WTC11 (cell line): ENCODE data around the gene TENT5A. TPM values are rescaled to one million over a fixed set of nuclear protein-coding genes. Genes with fewer than 3 reads are reported as not detected.

Experiments
- ATAC-seq: fragments of 200-7000 bp; cut with Tn5 transposase; 2 replicates; pipeline ENCODE4 v1.10.0; 2021; ENCODE audit warnings: mild to moderate bottlenecking, moderate library complexity
- CTCF ChIA-PET: fragments of 300-600 bp; sonication (Branson Sonifier 250); formaldehyde crosslinking; loops from one replicate; lab custom pipeline; 2021; ENCODE audit warnings: antibody characterized with exemption; lab: Charles Lee
- POLR2A ChIA-PET: fragments of 350-600 bp; sonication (Branson Sonifier 250); formaldehyde crosslinking; loops from one replicate; lab custom pipeline; 2021; ENCODE audit warnings: antibody characterized with exemption; lab: Charles Lee
- DNase-seq: peaks from one replicate; pipeline ENCODE4 v3.0.0; 2021; ENCODE audit warnings: low spot score
- H3K27ac Mint-ChIP-seq: 2 replicates; pipeline ENCODE4 v1.8.0; 2021; ENCODE audit warnings: mixed read lengths
- H3K27me3 Mint-ChIP-seq: 2 replicates; pipeline ENCODE4 v1.8.0; 2021; ENCODE audit warnings: low read depth, mild to moderate bottlenecking, moderate library complexity, mixed read lengths
- H3K36me3 Mint-ChIP-seq: 2 replicates; pipeline ENCODE4 v1.8.0; 2021; ENCODE audit warnings: mixed read lengths
- H3K4me1 Mint-ChIP-seq: 2 replicates; pipeline ENCODE4 v1.8.0; 2022; ENCODE audit warnings: mixed read lengths
- H3K4me3 Mint-ChIP-seq: 2 replicates; pipeline ENCODE4 v1.8.0; 2021; ENCODE audit warnings: mild to moderate bottlenecking, moderate library complexity, mixed read lengths
- H3K9me3 Mint-ChIP-seq: 2 replicates; pipeline ENCODE4 v1.8.0; 2021; ENCODE audit warnings: mixed read lengths
- ESRRA ChIP-seq: sonication (generic); formaldehyde crosslinking; IDR thresholded peaks from 2 replicates; pipeline ENCODE4 v1.8.1; 2022; ENCODE audit warnings: mild to moderate bottlenecking, missing genetic modification reagents, borderline replicate concordance
- ETV6 ChIP-seq: sonication (generic); formaldehyde crosslinking; IDR thresholded peaks from 2 replicates; pipeline ENCODE4 v1.8.1; 2022; ENCODE audit warnings: mild to moderate bottlenecking, missing genetic modification reagents
- HMGA2 ChIP-seq: fragments of 250-450 bp; sonication (Bioruptor Pico); IDR thresholded peaks from 2 replicates; pipeline ENCODE4 v1.4.0; 2021; ENCODE audit warnings: mild to moderate bottlenecking, moderate library complexity
- JAZF1 ChIP-seq: fragments of 250-450 bp; sonication (Bioruptor Pico); IDR thresholded peaks from 2 replicates; pipeline ENCODE4 v1.9.0; 2021; ENCODE audit warnings: moderate library complexity, mild to moderate bottlenecking, inconsistent platforms
- NR2C2 ChIP-seq: sonication (generic); formaldehyde crosslinking; IDR thresholded peaks from 2 replicates; pipeline ENCODE4 v1.8.0; 2022; ENCODE audit warnings: mild to moderate bottlenecking, missing genetic modification reagents
- RELA ChIP-seq: sonication (generic); formaldehyde crosslinking; IDR thresholded peaks from 2 replicates; pipeline ENCODE4 v1.8.1; 2022; ENCODE audit warnings: missing genetic modification reagents, mild to moderate bottlenecking, borderline replicate concordance
- TEAD1 ChIP-seq: sonication (generic); formaldehyde crosslinking; IDR thresholded peaks from 2 replicates; pipeline ENCODE4 v1.8.0; 2022; ENCODE audit warnings: mild to moderate bottlenecking, missing genetic modification reagents
- TEAD4 ChIP-seq: sonication (generic); formaldehyde crosslinking; IDR thresholded peaks from 2 replicates; pipeline ENCODE4 v1.8.0; 2022; ENCODE audit warnings: mild to moderate bottlenecking, missing genetic modification reagents
- ZNF232 ChIP-seq: sonication (generic); formaldehyde crosslinking; IDR thresholded peaks from 2 replicates; pipeline ENCODE4 v1.8.0; 2022; ENCODE audit warnings: mild to moderate bottlenecking, missing genetic modification reagents
- total RNA-seq: library from RNA; stranded (reverse); gene quantifications from 3 replicates; pipeline ENCODE4 v1.2.3, GENCODE V29; 2021
- TF ChIP-seq, protein P1 (sequence below): sonication (generic); formaldehyde crosslinking; IDR thresholded peaks from 2 replicates; pipeline ENCODE4 v1.8.0; 2023; ENCODE audit warnings: missing genetic modification reagents, mild to moderate bottlenecking, borderline replicate concordance
- TF ChIP-seq, protein P2 (sequence below): fragments of 250-450 bp; sonication (Bioruptor Pico); IDR thresholded peaks from 2 replicates; pipeline ENCODE4 v1.9.0; 2021; ENCODE audit warnings: moderate library complexity, mild to moderate bottlenecking, inconsistent platforms, borderline replicate concordance
- TF ChIP-seq, protein P3 (sequence below): sonication (generic); formaldehyde crosslinking; IDR thresholded peaks from 2 replicates; pipeline ENCODE4 v1.8.0; 2022; ENCODE audit warnings: mild to moderate bottlenecking, missing genetic modification reagents
- TF ChIP-seq, protein P4 (sequence below): sonication (generic); formaldehyde crosslinking; IDR thresholded peaks from 2 replicates; pipeline ENCODE4 v1.8.0; 2023; ENCODE audit warnings: mild to moderate bottlenecking, missing genetic modification reagents
- TF ChIP-seq, protein P5 (sequence below): sonication (generic); formaldehyde crosslinking; IDR thresholded peaks from 2 replicates; pipeline ENCODE4 v1.8.1; 2022; ENCODE audit warnings: missing genetic modification reagents, borderline replicate concordance
- TF ChIP-seq, protein P6 (sequence below): sonication (generic); formaldehyde crosslinking; IDR thresholded peaks from 2 replicates; pipeline ENCODE4 v1.8.1; 2022; ENCODE audit warnings: mild to moderate bottlenecking, moderate library complexity, missing genetic modification reagents
- TF ChIP-seq, protein P7 (sequence below): sonication (generic); formaldehyde crosslinking; IDR thresholded peaks from 2 replicates; pipeline ENCODE4 v1.8.1; 2023; ENCODE audit warnings: mild to moderate bottlenecking, missing genetic modification reagents

Gene TENT5A
- total RNA-seq, 1 experiment from 2014 or later = 3.2 TPM

DNA sequence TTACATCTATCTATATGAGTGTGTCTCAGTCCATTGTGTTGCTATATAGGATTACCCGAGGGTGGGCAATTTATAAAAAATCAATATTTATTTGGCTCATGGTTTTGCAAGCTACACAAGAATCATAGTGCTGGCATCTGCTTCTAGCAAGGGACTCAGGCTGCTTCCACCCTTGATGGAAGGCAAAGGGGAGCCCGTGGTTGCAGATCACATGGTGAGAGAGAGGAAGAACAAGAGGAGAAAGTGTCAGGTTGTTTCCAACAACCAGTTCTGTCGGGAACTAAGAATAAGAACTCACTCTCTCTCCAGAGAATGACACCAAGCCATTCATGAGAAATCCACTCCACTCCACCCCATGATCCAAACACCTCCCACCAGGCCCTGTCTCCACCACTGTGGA lies 48.2 kb upstream of the TENT5A start (continued):
- TF ChIP-seq, protein P1, sequence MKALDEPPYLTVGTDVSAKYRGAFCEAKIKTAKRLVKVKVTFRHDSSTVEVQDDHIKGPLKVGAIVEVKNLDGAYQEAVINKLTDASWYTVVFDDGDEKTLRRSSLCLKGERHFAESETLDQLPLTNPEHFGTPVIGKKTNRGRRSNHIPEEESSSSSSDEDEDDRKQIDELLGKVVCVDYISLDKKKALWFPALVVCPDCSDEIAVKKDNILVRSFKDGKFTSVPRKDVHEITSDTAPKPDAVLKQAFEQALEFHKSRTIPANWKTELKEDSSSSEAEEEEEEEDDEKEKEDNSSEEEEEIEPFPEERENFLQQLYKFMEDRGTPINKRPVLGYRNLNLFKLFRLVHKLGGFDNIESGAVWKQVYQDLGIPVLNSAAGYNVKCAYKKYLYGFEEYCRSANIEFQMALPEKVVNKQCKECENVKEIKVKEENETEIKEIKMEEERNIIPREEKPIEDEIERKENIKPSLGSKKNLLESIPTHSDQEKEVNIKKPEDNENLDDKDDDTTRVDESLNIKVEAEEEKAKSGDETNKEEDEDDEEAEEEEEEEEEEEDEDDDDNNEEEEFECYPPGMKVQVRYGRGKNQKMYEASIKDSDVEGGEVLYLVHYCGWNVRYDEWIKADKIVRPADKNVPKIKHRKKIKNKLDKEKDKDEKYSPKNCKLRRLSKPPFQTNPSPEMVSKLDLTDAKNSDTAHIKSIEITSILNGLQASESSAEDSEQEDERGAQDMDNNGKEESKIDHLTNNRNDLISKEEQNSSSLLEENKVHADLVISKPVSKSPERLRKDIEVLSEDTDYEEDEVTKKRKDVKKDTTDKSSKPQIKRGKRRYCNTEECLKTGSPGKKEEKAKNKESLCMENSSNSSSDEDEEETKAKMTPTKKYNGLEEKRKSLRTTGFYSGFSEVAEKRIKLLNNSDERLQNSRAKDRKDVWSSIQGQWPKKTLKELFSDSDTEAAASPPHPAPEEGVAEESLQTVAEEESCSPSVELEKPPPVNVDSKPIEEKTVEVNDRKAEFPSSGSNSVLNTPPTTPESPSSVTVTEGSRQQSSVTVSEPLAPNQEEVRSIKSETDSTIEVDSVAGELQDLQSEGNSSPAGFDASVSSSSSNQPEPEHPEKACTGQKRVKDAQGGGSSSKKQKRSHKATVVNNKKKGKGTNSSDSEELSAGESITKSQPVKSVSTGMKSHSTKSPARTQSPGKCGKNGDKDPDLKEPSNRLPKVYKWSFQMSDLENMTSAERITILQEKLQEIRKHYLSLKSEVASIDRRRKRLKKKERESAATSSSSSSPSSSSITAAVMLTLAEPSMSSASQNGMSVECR (CRISPR knock-in tag) = no peak
- TF ChIP-seq, protein P2, sequence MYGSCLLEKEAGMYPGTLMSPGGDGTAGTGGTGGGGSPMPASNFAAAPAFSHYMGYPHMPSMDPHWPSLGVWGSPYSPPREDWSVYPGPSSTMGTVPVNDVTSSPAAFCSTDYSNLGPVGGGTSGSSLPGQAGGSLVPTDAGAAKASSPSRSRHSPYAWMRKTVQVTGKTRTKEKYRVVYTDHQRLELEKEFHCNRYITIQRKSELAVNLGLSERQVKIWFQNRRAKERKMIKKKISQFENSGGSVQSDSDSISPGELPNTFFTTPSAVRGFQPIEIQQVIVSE (CRISPR knock-in tag) = no peak
- TF ChIP-seq, protein P3, sequence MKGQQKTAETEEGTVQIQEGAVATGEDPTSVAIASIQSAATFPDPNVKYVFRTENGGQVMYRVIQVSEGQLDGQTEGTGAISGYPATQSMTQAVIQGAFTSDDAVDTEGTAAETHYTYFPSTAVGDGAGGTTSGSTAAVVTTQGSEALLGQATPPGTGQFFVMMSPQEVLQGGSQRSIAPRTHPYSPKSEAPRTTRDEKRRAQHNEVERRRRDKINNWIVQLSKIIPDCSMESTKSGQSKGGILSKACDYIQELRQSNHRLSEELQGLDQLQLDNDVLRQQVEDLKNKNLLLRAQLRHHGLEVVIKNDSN (CRISPR knock-in tag) = no peak
- TF ChIP-seq, protein P4, sequence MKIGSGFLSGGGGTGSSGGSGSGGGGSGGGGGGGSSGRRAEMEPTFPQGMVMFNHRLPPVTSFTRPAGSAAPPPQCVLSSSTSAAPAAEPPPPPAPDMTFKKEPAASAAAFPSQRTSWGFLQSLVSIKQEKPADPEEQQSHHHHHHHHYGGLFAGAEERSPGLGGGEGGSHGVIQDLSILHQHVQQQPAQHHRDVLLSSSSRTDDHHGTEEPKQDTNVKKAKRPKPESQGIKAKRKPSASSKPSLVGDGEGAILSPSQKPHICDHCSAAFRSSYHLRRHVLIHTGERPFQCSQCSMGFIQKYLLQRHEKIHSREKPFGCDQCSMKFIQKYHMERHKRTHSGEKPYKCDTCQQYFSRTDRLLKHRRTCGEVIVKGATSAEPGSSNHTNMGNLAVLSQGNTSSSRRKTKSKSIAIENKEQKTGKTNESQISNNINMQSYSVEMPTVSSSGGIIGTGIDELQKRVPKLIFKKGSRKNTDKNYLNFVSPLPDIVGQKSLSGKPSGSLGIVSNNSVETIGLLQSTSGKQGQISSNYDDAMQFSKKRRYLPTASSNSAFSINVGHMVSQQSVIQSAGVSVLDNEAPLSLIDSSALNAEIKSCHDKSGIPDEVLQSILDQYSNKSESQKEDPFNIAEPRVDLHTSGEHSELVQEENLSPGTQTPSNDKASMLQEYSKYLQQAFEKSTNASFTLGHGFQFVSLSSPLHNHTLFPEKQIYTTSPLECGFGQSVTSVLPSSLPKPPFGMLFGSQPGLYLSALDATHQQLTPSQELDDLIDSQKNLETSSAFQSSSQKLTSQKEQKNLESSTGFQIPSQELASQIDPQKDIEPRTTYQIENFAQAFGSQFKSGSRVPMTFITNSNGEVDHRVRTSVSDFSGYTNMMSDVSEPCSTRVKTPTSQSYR (CRISPR knock-in tag) = no peak
- TF ChIP-seq, protein P5, sequence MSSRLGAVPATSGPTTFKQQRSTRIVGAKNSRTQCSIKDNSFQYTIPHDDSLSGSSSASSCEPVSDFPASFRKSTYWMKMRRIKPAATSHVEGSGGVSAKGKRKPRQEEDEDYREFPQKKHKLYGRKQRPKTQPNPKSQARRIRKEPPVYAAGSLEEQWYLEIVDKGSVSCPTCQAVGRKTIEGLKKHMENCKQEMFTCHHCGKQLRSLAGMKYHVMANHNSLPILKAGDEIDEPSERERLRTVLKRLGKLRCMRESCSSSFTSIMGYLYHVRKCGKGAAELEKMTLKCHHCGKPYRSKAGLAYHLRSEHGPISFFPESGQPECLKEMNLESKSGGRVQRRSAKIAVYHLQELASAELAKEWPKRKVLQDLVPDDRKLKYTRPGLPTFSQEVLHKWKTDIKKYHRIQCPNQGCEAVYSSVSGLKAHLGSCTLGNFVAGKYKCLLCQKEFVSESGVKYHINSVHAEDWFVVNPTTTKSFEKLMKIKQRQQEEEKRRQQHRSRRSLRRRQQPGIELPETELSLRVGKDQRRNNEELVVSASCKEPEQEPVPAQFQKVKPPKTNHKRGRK = no peak
- TF ChIP-seq ZNF232 (CRISPR knock-in tag) (no peak), TEAD4 (CRISPR knock-in tag) (no peak), HMGA2 (CRISPR knock-in tag) (no peak), JAZF1 (CRISPR knock-in tag) (no peak)

DNA sequence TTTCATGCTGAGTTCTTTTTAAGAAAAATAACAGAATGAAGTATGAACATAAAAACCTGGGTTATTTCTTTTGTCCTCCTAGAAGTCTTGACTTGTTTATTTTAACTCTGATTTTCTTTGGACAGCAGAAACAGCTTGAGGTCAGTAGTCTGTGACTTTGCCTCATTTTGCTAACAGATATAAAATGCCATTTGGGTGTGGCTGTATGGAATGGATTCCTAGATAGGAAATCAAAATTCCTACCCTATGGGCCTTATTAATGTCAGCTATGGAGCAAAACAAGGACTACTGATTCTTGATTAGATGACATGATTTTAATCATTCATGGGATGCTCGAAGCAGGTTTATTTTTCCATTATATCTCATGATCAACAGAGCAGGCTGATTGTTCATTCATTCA lies 46.8 kb upstream of the TENT5A start:
- Mint-ChIP-seq H3K27me3 (no peaks in the 10 kb centered on the region), H3K27ac (no peak overlapping the region), H3K9me3 (peaks cover 9% of the 10 kb centered on the region), H3K4me1 (peaks cover 15% of the 10 kb centered on the region), H3K4me3 (no peak overlapping the region), H3K36me3 (no peaks in the 10 kb centered on the region)
- ChIA-PET CTCF (no interaction called here), POLR2A (no interaction called here)
- DNase-seq (no peak), ATAC-seq (no peak)
- TF ChIP-seq, protein P2 (CRISPR knock-in tag) = no peak
- TF ChIP-seq RELA (no peak), TEAD1 (CRISPR knock-in tag) (no peak), ETV6 (no peak), ESRRA (CRISPR knock-in tag) (no peak), NR2C2 (CRISPR knock-in tag) (no peak), JAZF1 (CRISPR knock-in tag) (no peak)
- TF ChIP-seq, protein P6, sequence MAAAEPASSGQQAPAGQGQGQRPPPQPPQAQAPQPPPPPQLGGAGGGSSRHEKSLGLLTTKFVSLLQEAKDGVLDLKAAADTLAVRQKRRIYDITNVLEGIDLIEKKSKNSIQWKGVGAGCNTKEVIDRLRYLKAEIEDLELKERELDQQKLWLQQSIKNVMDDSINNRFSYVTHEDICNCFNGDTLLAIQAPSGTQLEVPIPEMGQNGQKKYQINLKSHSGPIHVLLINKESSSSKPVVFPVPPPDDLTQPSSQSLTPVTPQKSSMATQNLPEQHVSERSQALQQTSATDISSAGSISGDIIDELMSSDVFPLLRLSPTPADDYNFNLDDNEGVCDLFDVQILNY (CRISPR knock-in tag) = no peak
- TF ChIP-seq, protein P1 (CRISPR knock-in tag) = no peak
- TF ChIP-seq, protein P7, sequence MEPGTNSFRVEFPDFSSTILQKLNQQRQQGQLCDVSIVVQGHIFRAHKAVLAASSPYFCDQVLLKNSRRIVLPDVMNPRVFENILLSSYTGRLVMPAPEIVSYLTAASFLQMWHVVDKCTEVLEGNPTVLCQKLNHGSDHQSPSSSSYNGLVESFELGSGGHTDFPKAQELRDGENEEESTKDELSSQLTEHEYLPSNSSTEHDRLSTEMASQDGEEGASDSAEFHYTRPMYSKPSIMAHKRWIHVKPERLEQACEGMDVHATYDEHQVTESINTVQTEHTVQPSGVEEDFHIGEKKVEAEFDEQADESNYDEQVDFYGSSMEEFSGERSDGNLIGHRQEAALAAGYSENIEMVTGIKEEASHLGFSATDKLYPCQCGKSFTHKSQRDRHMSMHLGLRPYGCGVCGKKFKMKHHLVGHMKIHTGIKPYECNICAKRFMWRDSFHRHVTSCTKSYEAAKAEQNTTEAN (CRISPR knock-in tag) = no peak
